Adrenal gland (tissue), 5 donors: ENCODE results near the gene POLR3K.

Source experiments
- POLR2A ChIP-seq, 2 donors: fragments of 450-650 bp; IDR thresholded peaks; one replicate each; pipeline ENCODE4 v1.6.1; 2017; ENCODE audit warnings: antibody characterized with exemption in 2 of 2, mild to moderate bottlenecking in 2 of 2, moderate library complexity in 1 of 2
- TF ChIP-seq, protein P1 (sequence below), 6 experiments: fragments of 450-650 bp in 4 of 6; fragments of 200-600 bp in 2 of 6; sonication (generic) in 1 of 6; IDR thresholded peaks; 1 replicate in 5 of 6; 2 replicates in 1 of 6; pipeline versions ENCODE4 v1.5.1 to v1.8.0; 2016 to 2021; ENCODE audit warnings: antibody characterized with exemption in 6 of 6, mild to moderate bottlenecking in 2 of 6, moderate library complexity in 1 of 6
- donor health status: DM: no; HTN: no; CAD: no.

DNA sequence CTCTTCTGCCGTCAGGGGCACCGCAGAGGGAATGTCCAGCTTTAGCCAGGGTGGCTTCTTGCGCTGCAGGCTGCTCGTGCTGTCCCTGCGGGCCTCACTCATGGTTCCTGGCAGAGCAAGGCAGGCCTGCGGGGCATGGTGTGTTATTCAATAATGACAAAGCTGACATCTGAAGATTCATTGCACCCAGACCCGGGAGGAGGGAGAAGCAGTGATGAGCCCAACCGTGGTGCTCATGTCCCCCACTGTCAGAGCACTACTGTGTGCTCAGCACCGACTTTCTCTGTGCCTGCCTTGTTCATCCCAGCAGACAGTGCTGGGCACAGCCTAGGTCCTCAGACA lies 11.5 kb upstream of the POLR3K start:
- TF ChIP-seq, protein P1, sequence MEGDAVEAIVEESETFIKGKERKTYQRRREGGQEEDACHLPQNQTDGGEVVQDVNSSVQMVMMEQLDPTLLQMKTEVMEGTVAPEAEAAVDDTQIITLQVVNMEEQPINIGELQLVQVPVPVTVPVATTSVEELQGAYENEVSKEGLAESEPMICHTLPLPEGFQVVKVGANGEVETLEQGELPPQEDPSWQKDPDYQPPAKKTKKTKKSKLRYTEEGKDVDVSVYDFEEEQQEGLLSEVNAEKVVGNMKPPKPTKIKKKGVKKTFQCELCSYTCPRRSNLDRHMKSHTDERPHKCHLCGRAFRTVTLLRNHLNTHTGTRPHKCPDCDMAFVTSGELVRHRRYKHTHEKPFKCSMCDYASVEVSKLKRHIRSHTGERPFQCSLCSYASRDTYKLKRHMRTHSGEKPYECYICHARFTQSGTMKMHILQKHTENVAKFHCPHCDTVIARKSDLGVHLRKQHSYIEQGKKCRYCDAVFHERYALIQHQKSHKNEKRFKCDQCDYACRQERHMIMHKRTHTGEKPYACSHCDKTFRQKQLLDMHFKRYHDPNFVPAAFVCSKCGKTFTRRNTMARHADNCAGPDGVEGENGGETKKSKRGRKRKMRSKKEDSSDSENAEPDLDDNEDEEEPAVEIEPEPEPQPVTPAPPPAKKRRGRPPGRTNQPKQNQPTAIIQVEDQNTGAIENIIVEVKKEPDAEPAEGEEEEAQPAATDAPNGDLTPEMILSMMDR (IDR thresholded peaks at IDR 0.05) = no peak
- no peak for TF ChIP-seq POLR2A (IDR thresholded peaks at IDR 0.05)
